Embryonic facial prominence (tissue), 1 donor: Measurements from ENCODE around the gene CMC2.

ENCODE experiments used
- DNase-seq: peaks from one replicate; pipeline ENCODE4 v3.0.0-alpha.2; 2016; ENCODE audit errors: extremely low spot score

CMC2 gene

DNA sequence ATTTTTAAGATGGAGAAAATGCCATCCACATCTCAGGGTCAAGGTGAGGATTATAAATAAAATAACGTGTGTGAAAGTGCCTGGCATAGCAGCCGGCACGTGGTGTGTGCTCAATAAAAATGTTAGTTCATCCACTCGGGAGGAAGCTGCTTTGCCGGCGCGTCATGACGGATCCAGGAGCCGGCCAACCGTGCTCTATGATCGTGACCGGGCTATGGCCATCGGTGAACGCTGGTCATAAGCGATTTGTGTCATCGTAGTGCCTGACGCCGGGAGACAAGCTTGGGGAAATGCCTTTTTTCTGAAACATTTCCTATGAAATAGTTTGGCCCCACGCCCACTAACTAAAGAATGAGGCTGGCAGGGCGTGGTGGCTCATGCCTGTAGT is 74.0 kb downstream of the CMC2 start:
- DNase-seq: no peak

DNA sequence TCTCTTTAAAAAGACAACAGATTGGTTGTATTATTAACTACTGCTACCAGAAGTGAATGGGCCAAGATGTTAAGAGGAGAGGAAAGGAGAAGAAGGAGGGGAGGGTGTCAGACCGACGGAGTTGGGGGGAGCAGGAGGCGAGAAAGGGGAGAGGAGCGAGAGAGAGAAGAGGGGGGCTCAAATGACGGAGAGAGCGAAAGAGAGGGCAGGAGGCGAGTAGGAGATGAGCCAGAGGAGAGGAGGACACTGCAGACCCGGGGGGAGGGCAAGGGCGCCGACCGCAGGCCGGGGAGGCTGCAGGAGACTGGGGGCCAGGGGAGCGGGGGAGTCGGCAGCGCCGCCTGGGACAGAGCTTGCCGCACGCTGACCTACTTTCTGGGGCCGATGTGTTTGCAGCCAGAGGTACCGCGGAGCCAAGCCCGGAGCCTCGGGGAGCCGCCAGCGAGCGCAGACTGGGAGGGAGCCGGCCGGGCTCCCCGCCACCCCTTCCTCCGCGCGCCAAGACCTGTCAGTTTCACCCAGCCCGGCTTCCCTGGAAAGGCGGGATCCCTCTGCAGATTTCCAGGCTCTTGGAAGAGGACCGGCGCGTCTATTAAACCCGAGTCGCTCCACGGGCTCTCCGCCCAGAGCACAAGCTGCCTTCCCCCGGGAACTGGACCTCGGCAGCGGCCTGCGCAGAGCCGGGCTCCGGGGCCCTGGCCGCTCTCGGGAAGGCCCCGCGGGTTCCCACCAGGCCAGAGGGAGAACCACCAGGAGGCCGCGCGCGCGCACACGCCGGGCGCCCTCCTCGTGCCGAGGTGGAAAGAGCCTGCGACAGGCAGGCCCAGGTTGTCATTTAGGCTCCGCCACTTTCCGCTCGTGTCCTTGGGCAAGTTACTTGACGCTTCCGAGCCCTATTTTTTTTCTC is 74.6 kb downstream of the CMC2 start:
- no peak for DNase-seq

DNA sequence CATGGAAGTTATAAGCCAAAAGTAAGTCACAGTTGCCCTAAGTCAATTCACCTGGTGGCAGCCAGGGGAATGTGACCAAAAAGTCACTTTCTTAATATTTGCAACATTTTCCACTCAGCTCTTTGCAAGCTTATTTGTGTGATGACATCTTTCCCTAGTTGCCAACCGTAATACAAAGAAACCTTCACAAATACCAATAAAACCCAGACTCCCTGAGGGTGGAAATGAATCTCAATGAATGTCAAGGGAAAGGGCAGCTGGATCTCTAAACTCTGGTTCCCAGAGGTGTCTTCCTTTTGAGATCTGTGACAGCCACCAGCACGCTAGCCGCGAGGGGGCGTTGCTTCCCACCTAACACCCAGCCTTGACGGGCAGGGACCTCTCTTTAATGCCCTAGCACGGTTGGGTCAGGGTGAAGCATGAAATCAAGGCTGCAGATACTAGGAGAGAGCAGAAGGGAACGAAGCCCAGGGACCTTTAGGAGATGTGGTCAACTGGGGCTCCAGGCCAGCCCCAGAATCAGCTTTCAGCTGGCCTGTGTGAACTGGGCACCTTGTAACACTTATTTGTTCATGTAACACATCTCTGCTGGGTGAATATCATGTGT is 82.2 kb downstream of the CMC2 start:
- DNase-seq: no peak

DNA sequence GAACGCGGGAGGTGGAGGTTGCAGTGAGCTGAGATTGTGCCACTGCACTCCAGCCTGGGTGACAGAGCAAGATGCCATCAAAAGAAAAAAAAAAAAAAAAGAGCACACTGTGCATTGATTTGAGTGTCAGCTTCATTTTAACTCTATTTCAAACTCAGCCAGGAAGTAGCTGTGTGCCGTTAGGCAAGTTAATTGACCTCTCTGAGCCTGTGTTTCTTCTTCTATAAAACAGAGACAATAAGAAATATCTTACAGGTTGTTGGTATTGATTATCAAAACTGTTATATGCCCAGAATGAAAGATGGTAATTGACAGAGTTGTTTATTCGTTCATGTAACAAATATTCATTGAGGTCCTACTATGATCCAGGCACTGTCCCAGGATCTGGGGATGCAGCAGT is 83.3 kb downstream of the CMC2 start:
- no peak for DNase-seq
